Mesothelial cell of epicardium (in vitro differentiated cells): ENCODE data around the gene RPL36. TPM values are rescaled to one million over a fixed set of nuclear protein-coding genes. Genes with fewer than 3 reads are reported as not detected.

Experiments
- DNase-seq, 2 experiments: peaks; one replicate each; pipeline ENCODE4 v3.0.0; 2021; ENCODE audit warnings: low spot score in 2 of 2; ENCODE audit not compliant: unreplicated experiment in 2 of 2
- H3K27ac Mint-ChIP-seq: 2 replicates; pipeline ENCODE4 v1.8.0; 2021; ENCODE audit warnings: mixed read lengths
- H3K27me3 Mint-ChIP-seq: 2 replicates; pipeline ENCODE4 v1.8.0; 2021; ENCODE audit warnings: low read depth, mixed read lengths
- H3K36me3 Mint-ChIP-seq: 2 replicates; pipeline ENCODE4 v1.8.0; 2021; ENCODE audit warnings: mixed read lengths
- H3K4me1 Mint-ChIP-seq: 2 replicates; pipeline ENCODE4 v1.8.0; 2021; ENCODE audit warnings: mixed read lengths
- H3K4me3 Mint-ChIP-seq: 2 replicates; pipeline ENCODE4 v1.8.0; 2021; ENCODE audit warnings: mild to moderate bottlenecking, moderate library complexity, mixed read lengths
- H3K9me3 Mint-ChIP-seq: 2 replicates; pipeline ENCODE4 v1.8.0; 2021; ENCODE audit warnings: mixed read lengths
- CTCF ChIP-seq: fragments of 200-600 bp; sonication (generic); IDR thresholded peaks from one replicate; pipeline ENCODE4 v1.5.0; 2021; ENCODE audit warnings: antibody characterized with exemption; ENCODE audit not compliant: unreplicated experiment
- total RNA-seq: library from RNA; stranded (reverse); gene quantifications from 3 replicates; pipeline ENCODE4 v1.2.1, GENCODE V29; 2021

Gene RPL36
- 947 to 1,016 TPM (median 998 TPM) in 3 replicates for total RNA-seq

- peak; percentile 90 for TF ChIP-seq CTCF
- Mint-ChIP-seq H3K4me1 (peaks cover 16% of the 10 kb centered on the region), H3K4me3 (peak within 1 kb of the TSS; percentile 98), H3K36me3 (no peaks in the 10 kb centered on the region), H3K9me3 (no peaks in the 10 kb centered on the region), H3K27ac (peak within 1 kb of the TSS; percentile 97), H3K27me3 (no peaks in the 10 kb centered on the region)
- peak; percentile 96 to 100 for DNase-seq
These were observed at the start of gene RPL36 for GRCh38 chr19:5690125-5690954. RPL36 (plus strand) TSS chr19:5690295; CDS start chr19:5690508, 213 bp downstream.

- no peaks in the 10 kb centered on the region for H3K9me3 Mint-ChIP-seq
- no peak for DNase-seq
- H3K27ac Mint-ChIP-seq, result no peak overlapping the region
- TF ChIP-seq CTCF, result no peak
- no peak overlapping the region for H3K4me3 Mint-ChIP-seq
- peaks cover 23% of the 10 kb centered on the region for H3K36me3 Mint-ChIP-seq
- H3K4me1 Mint-ChIP-seq, result peaks cover 15% of the 10 kb centered on the region
- H3K27me3 Mint-ChIP-seq, result no peaks in the 10 kb centered on the region
These were observed 48.9 kb upstream of the RPL36 start for GRCh38 chr19:5641171-5641570.

GRCh38 chr19:5642204-5642603, 47.9 kb upstream of the RPL36 start:
- Mint-ChIP-seq H3K27ac (no peak overlapping the region), H3K36me3 (peaks cover 33% of the 10 kb centered on the region), H3K27me3 (no peaks in the 10 kb centered on the region), H3K4me3 (no peak overlapping the region), H3K9me3 (no peaks in the 10 kb centered on the region), H3K4me1 (peaks cover 15% of the 10 kb centered on the region)
- DNase-seq, result no peak
- no peak for TF ChIP-seq CTCF

GRCh38 chr19:5643060-5643459, 47.0 kb upstream of the RPL36 start:
- Mint-ChIP-seq H3K4me3 (no peak overlapping the region), H3K9me3 (no peaks in the 10 kb centered on the region), H3K27ac (no peak overlapping the region), H3K36me3 (peaks cover 38% of the 10 kb centered on the region), H3K4me1 (peaks cover 8% of the 10 kb centered on the region), H3K27me3 (no peaks in the 10 kb centered on the region)
- TF ChIP-seq CTCF, result no peak
- no peak for DNase-seq

- no peak overlapping the region for H3K27ac Mint-ChIP-seq
- TF ChIP-seq CTCF, result no peak
- H3K4me3 Mint-ChIP-seq, result no peak overlapping the region
- H3K36me3 Mint-ChIP-seq, result peaks cover 43% of the 10 kb centered on the region
- DNase-seq, result no peak
- peaks cover 5% of the 10 kb centered on the region for H3K4me1 Mint-ChIP-seq
- no peaks in the 10 kb centered on the region for H3K27me3 Mint-ChIP-seq
- H3K9me3 Mint-ChIP-seq, result no peaks in the 10 kb centered on the region
These were observed 46.1 kb upstream of the RPL36 start for GRCh38 chr19:5644037-5644436.
